Measurements from ENCODE around the gene FOCAD.

DNA sequence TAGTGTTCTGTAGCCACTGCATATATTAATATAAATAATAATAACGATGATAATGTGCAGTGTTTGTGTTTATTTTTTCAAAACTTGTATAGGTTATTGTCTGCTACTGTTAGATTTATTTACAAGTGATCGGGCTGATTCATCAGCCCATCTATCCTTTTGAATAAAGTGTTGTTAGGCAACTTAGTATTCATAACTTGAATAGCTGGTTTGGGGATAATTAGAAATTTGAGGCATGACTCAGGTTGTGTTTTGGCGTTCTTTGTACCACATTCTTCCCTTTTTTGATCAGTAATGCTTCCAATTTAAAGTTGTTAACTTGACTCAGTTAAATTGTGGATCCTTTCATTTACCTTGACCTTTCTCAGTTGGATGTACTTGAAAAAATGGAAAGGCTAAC lies 69.7 kb downstream of the FOCAD start:
- no peak for TF ChIP-seq YY1 (IDR thresholded peaks at IDR 0.05; ENCODE audit: extremely low read depth, insufficient replicate concordance, low read depth, low read length)
- TF ChIP-seq EZH2 (IDR thresholded peaks at IDR 0.05), result no peak
- TF ChIP-seq SP1 (IDR thresholded peaks at IDR 0.05; ENCODE audit: low read depth), result no peak
- TF ChIP-seq POLR2A (IDR thresholded peaks at IDR 0.05; ENCODE audit: borderline replicate concordance, extremely low read depth, insufficient read depth, insufficient read length), result no peak
- TF ChIP-seq, protein P1, sequence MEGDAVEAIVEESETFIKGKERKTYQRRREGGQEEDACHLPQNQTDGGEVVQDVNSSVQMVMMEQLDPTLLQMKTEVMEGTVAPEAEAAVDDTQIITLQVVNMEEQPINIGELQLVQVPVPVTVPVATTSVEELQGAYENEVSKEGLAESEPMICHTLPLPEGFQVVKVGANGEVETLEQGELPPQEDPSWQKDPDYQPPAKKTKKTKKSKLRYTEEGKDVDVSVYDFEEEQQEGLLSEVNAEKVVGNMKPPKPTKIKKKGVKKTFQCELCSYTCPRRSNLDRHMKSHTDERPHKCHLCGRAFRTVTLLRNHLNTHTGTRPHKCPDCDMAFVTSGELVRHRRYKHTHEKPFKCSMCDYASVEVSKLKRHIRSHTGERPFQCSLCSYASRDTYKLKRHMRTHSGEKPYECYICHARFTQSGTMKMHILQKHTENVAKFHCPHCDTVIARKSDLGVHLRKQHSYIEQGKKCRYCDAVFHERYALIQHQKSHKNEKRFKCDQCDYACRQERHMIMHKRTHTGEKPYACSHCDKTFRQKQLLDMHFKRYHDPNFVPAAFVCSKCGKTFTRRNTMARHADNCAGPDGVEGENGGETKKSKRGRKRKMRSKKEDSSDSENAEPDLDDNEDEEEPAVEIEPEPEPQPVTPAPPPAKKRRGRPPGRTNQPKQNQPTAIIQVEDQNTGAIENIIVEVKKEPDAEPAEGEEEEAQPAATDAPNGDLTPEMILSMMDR (IDR thresholded peaks at IDR 0.05 in 2 of 3, conservative IDR thresholded peaks at IDR 0.05 in 1 of 3; ENCODE audit: borderline replicate concordance in 1 of 3, insufficient read depth in 1 of 3, low read depth in 2 of 3, low read length in 2 of 3), result no peak
- no peak for TF ChIP-seq ZNF274 (IDR thresholded peaks at IDR 0.05; ENCODE audit: low read depth, low read length)
- no peak for TF ChIP-seq JUND (IDR thresholded peaks at IDR 0.05)
- TF ChIP-seq ZFX (IDR thresholded peaks at IDR 0.05), result no peak
- TF ChIP-seq SIN3A (IDR thresholded peaks at IDR 0.05; ENCODE audit: low read depth), result no peak
- no peak for TF ChIP-seq POLR2AphosphoS5 (IDR thresholded peaks at IDR 0.05; ENCODE audit: low read depth, low read length)
- TF ChIP-seq, protein P2, sequence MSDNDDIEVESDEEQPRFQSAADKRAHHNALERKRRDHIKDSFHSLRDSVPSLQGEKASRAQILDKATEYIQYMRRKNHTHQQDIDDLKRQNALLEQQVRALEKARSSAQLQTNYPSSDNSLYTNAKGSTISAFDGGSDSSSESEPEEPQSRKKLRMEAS (IDR thresholded peaks at IDR 0.05), result no peak
- TF ChIP-seq EZH2phosphoT487 (IDR thresholded peaks at IDR 0.05; ENCODE audit: borderline replicate concordance), result no peak
- TF ChIP-seq, protein P3, sequence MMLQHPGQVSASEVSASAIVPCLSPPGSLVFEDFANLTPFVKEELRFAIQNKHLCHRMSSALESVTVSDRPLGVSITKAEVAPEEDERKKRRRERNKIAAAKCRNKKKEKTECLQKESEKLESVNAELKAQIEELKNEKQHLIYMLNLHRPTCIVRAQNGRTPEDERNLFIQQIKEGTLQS (IDR thresholded peaks at IDR 0.05), result no peak

Data from HCT116 (cell line).